Thyroid gland (tissue), 4 donors: ENCODE data around the gene BRSK2. TPM values are rescaled to one million over a fixed set of nuclear protein-coding genes. Genes with fewer than 3 reads are reported as not detected.

Source experiments
- DNase-seq, 2 donors: peaks; one replicate each; pipeline ENCODE4 v3.0.0-alpha.2; 2019
- H3K27ac ChIP-seq, 3 donors: fragments of 200-600 bp; sonication (generic); 1 replicate in 2 of 3; 2 replicates in 1 of 3; pipeline ENCODE4 v1.5.1; 2016 to 2019; ENCODE audit warnings: mild to moderate bottlenecking in 1 of 3, moderate library complexity in 1 of 3
- H3K27me3 ChIP-seq: fragments of 200-600 bp; sonication (generic); one replicate; pipeline ENCODE4 v1.5.1; 2019
- H3K36me3 ChIP-seq, 2 donors: fragments of 200-600 bp; sonication (generic); one replicate each; pipeline ENCODE4 v1.5.1; 2016 to 2019
- H3K4me1 ChIP-seq, 2 donors: fragments of 200-600 bp; sonication (generic); one replicate each; pipeline ENCODE4 v1.5.1; 2017 to 2019
- H3K4me3 ChIP-seq, 3 donors: fragments of 200-600 bp; sonication (generic); replicated peaks in 1 of 3; 1 replicate in 2 of 3; 2 replicates in 1 of 3; pipeline ENCODE4 v1.5.1; 2016; ENCODE audit warnings: mild to moderate bottlenecking in 1 of 3
- H3K9me3 ChIP-seq: fragments of 200-600 bp; sonication (generic); one replicate; pipeline ENCODE4 v1.5.1; 2017
- CTCF ChIP-seq, 6 experiments: fragments of 200-600 bp in 3 of 6; fragments of 450-650 bp in 3 of 6; sonication (generic) in 3 of 6; IDR thresholded peaks; one replicate each; pipeline ENCODE4 v1.5.1; 2016 to 2019; ENCODE audit warnings: antibody characterized with exemption in 6 of 6, mild to moderate bottlenecking in 2 of 6, inconsistent platforms in 1 of 6, moderate library complexity in 1 of 6
- POLR2A ChIP-seq, 2 donors: fragments of 450-650 bp; IDR thresholded peaks; one replicate each; pipeline ENCODE4 v1.6.1; 2017; ENCODE audit warnings: antibody characterized with exemption in 2 of 2, mild to moderate bottlenecking in 2 of 2, moderate library complexity in 1 of 2
- WGBS, 2 donors: methylation state at CpG; one replicate each; pipeline ENCODE4 v1.1.5; 2017; 5-methylcytosine and 5-hydroxymethylcytosine counted together
- intact Hi-C: fragments of 100-400 bp; cut with DNase I; formaldehyde crosslinking; loops from one replicate; pipeline ENCODE4 v1.15.1; 2023
- total RNA-seq, 4 donors: library from RNA; depleted of rRNA; stranded (reverse); fragments of >200 nt; gene quantifications; one replicate each; pipeline ENCODE4 v1.2.3, GENCODE V29; 2016

Gene BRSK2
- total RNA-seq, 4 donors from 2014 or later = 0.34 to 2.2 (median 0.81) TPM

DNA sequence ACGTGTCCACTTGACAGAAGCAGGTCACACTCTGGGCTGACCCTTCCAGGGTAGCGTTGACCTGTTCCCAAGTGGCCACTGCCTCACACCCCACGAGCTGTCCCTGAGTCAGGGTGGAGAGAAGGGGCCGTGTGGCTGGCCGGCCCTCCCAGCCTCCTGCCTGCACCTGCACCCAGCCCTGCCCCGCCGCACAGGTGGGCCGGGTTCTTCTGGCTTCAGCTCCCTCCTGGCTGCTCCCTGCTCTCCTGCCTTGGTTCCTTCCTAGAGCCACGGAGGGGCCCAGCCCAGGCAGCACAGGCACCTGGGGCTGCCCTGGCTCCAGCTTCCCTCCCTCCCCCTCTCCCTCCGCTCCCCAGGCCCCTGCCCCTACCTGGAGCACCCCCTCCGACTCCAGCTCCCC, 54.6 kb downstream of the BRSK2 start:
- no peak for TF ChIP-seq POLR2A (IDR thresholded peaks at IDR 0.05)
- TF ChIP-seq CTCF (IDR thresholded peaks at IDR 0.05) = no peak
- Histone ChIP-seq H3K4me3 (no peak overlapping the region), H3K36me3 (no peaks in the 10 kb centered on the region), H3K4me1 (peaks cover 0 to 3% of the 10 kb centered on the region in 2 donors), H3K27me3 (no peaks in the 10 kb centered on the region), H3K27ac (no peak overlapping the region), H3K9me3 (no peaks in the 10 kb centered on the region)
- intact Hi-C loops = no loop called here
- no peak for DNase-seq
- 39 to 42% methylated on average over 3 to 8 of the region's 11 CpGs for WGBS, 2 donors

GRCh38 chr11:1444823-1445422, 55.2 kb downstream of the BRSK2 start:
- Histone ChIP-seq H3K27me3 (no peaks in the 10 kb centered on the region), H3K36me3 (no peaks in the 10 kb centered on the region), H3K4me1 (peaks cover 0 to 8% of the 10 kb centered on the region in 2 donors), H3K4me3 (no peak overlapping the region), H3K27ac (no peak overlapping the region), H3K9me3 (no peaks in the 10 kb centered on the region)
- WGBS, 2 donors = 72 to 76% methylated on average over 15 to 23 of the region's 32 CpGs
- DNase-seq = no peak
- intact Hi-C loops = no loop called here
- TF ChIP-seq CTCF (IDR thresholded peaks at IDR 0.05) (no peak), POLR2A (IDR thresholded peaks at IDR 0.05) (no peak)

- TF ChIP-seq POLR2A (IDR thresholded peaks at IDR 0.05) (no peak), CTCF (IDR thresholded peaks at IDR 0.05) (no peak)
- Histone ChIP-seq H3K4me1 (peaks cover 0 to 8% of the 10 kb centered on the region in 2 donors), H3K4me3 (no peak overlapping the region), H3K36me3 (no peaks in the 10 kb centered on the region), H3K27ac (no peak overlapping the region), H3K9me3 (no peaks in the 10 kb centered on the region), H3K27me3 (no peaks in the 10 kb centered on the region)
- DNase-seq = no peak
- intact Hi-C loops = no loop called here
- 88 to 92% methylated on average over 12 to 16 of the region's 30 CpGs for WGBS, 2 donors
Measured at GRCh38 chr11:1445741-1446445, 56.2 kb downstream of the BRSK2 start.

DNA sequence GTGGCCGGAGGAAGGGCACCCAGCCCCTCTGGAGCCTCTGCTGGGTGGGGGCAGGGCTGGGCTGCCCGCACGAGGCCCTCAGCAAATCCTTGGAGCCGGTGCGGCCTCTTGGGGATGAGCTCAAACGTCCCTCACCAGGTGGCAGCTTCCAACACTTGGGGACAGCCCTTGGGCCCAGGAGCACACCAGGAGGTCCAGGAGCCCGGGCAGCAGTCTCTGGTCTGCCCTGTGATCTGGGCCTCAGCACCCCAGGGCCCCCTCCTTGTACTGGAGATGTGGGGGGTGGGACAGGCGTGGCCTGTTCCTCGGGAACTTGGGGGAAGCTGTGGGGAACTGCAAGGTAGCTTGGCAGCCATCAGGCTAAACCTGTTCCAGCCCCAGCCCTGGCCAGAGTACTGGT, 56.9 kb downstream of the BRSK2 start:
- 71% methylated on average over 4 of the region's 9 CpGs; no CpG with 5 or more reads in 1 of the 2 donors for WGBS, 2 donors
- intact Hi-C loops = no loop called here
- H3K27me3 ChIP-seq = no peaks in the 10 kb centered on the region
- no peak for DNase-seq
- no peaks in the 10 kb centered on the region for H3K36me3 ChIP-seq
- no peaks in the 10 kb centered on the region for H3K9me3 ChIP-seq
- TF ChIP-seq POLR2A (IDR thresholded peaks at IDR 0.05) = no peak
- TF ChIP-seq CTCF (IDR thresholded peaks at IDR 0.05) = no peak
- H3K27ac ChIP-seq = no peak overlapping the region
- H3K4me1 ChIP-seq = peaks cover 0 to 8% of the 10 kb centered on the region in 2 donors
- H3K4me3 ChIP-seq = no peak overlapping the region
